H1 (cell line): ENCODE results near the gene GPA33. TPM values are rescaled to one million over a fixed set of nuclear protein-coding genes. Genes with fewer than 3 reads are reported as not detected.

ENCODE experiments used
- GABPA ChIP-seq: IDR thresholded peaks from 2 replicates; pipeline ENCODE4 v1.6.1; 2011; ENCODE audit warnings: mild to moderate bottlenecking, low read length, moderate library complexity, borderline replicate concordance; ENCODE audit not compliant: insufficient read depth
- JUN ChIP-seq: IDR thresholded peaks from 2 replicates; pipeline ENCODE4 v1.6.1; 2011; ENCODE audit warnings: low read depth, mild to moderate bottlenecking, improper control_type of control experiment, low read length
- KDM1A ChIP-seq: fragments of 200-600, 300-600 bp; sonication (generic); IDR thresholded peaks from 2 replicates; pipeline ENCODE4 v1.7.1; 2016; ENCODE audit warnings: mild to moderate bottlenecking, low read length, borderline replicate concordance
- KDM5A ChIP-seq: fragments of 200-600 bp; IDR thresholded peaks from 2 replicates; pipeline ENCODE4 v1.7.1; 2012; ENCODE audit warnings: mild to moderate bottlenecking, low read length, inconsistent platforms, mixed read lengths
- SIX5 ChIP-seq: IDR thresholded peaks from 2 replicates; pipeline ENCODE4 v1.6.1; 2011; ENCODE audit warnings: mild to moderate bottlenecking, low read depth, low read length
- TAF1 ChIP-seq: IDR thresholded peaks from 2 replicates; pipeline ENCODE4 v1.6.1; 2011; ENCODE audit warnings: mild to moderate bottlenecking, low read depth, low read length
- ZNF274 ChIP-seq: IDR thresholded peaks from 2 replicates; pipeline ENCODE4 v1.7.0; 2012; ENCODE audit warnings: low read length, borderline replicate concordance; ENCODE audit errors: extremely low read depth
- polyA plus RNA-seq, 7 experiments: library from polyadenylated mRNA; depleted of rRNA in 3 of 7; stranded (reverse) in 5 of 7; unstranded in 2 of 7; fragments of >200 nt in 5 of 7; fragments of 200-250 nt in 2 of 7; gene quantifications; 1 replicate in 5 of 7; 2 replicates in 1 of 7; 4 replicates in 1 of 7; pipeline versions ENCODE4 v1.2.1 to v1.2.3, GENCODE V29; 2011 to 2013; ENCODE audit warnings: missing spikeins in 2 of 7, mixed read lengths in 2 of 7
- total RNA-seq: library from RNA; stranded (reverse); fragmentation: NEBNext Ultra II Directional; extraction: Animal tissue kit (Norgen Biotek cat#: 25700); gene quantifications from 2 replicates; pipeline ENCODE4 v1.2.1, GENCODE V29; 2021

Gene GPA33
- total and polyA plus RNA-seq, 2 of the 8 experiments (the other 6 are each of a cell fraction or from before 2014, with no cell fraction given) = 0.19 to 0.67 TPM

DNA sequence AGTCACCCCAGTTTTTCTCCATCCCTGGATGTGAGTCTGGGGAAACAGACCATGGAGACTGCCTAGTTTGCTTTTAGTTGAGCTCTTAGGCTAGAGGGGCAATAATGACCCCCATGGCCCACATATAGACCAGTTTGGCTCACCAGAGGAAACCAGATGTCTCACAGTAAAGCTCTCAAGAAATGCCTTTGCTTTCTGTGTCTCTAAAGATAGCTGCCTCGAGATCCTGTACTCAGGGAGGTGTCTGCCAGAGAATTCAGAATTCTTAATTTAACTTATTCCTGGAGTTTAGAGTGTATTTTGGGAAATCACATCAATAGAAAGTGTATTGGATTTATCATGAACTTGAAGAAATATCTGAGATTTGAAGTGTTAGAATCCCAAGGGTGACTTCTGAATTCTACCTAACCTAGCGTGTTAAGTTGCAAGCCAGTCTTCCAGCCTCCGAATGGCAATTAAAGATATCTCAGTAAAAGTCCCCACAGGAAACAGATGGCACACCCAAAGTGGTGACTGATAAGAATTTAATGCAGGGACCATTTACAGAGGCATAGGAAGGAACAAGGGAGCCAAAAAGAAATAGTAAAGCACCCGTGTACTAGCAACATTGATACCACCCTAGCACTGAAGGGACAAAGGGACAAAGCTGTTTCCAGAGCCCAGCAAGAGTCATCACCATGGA, 40.8 kb upstream of the GPA33 start (continued):
- TF ChIP-seq TAF1 (no peak), SIX5 (no peak), ZNF274 (no peak), KDM1A (no peak), KDM5A (no peak), GABPA (no peak), JUN (no peak)
